ENCODE results near the gene FXYD7.

FXYD7 gene

GRCh38 chr19:35132254-35132653, 10.8 kb upstream of the FXYD7 start (continued):
- TF ChIP-seq ZNF645 (tag by site-specific recombination; IDR thresholded peaks at IDR 0.05): no peak
- TF ChIP-seq ZNF24 (tag by site-specific recombination; IDR thresholded peaks at IDR 0.05): no peak
- TF ChIP-seq ZNF398 (tag by site-specific recombination; IDR thresholded peaks at IDR 0.05): no peak
- TF ChIP-seq GFI1B (tag by site-specific recombination; IDR thresholded peaks at IDR 0.05): no peak
- no peak for TF ChIP-seq HOXD13 (CRISPR knock-in tag; IDR thresholded peaks at IDR 0.05; ENCODE audit: borderline replicate concordance)
- TF ChIP-seq ZNF37A (tag by site-specific recombination; IDR thresholded peaks at IDR 0.05): no peak
- TF ChIP-seq TRIM28 (IDR thresholded peaks at IDR 0.05; ENCODE audit: borderline replicate concordance, low read length): no peak
- TF ChIP-seq ZNF658 (tag by site-specific recombination; IDR thresholded peaks at IDR 0.05): no peak
- no peak for TF ChIP-seq CTCF (tag by site-specific recombination; IDR thresholded peaks at IDR 0.05)
- TF ChIP-seq ZNF560 (tag by site-specific recombination; IDR thresholded peaks at IDR 0.05; ENCODE audit: borderline replicate concordance): no peak
- TF ChIP-seq ZNF707 (tag by site-specific recombination; IDR thresholded peaks at IDR 0.05): no peak
- no peak for TF ChIP-seq MYNN (tag by site-specific recombination; IDR thresholded peaks at IDR 0.05; ENCODE audit: borderline replicate concordance)
- no peak for TF ChIP-seq ZNF792 (tag by site-specific recombination; IDR thresholded peaks at IDR 0.05)
- peak; percentile 44; the same call in 1 of the 2 replicates for TF ChIP-seq ZNF548 (tag by site-specific recombination; IDR thresholded peaks at IDR 0.05)
- TF ChIP-seq ZNF777 (tag by site-specific recombination; IDR thresholded peaks at IDR 0.05; ENCODE audit: borderline replicate concordance): peak; percentile 18; the same call in 1 of the 2 replicates
- TF ChIP-seq ZNF654 (tag by site-specific recombination; IDR thresholded peaks at IDR 0.05; ENCODE audit: low read depth): no peak
- no peak for TF ChIP-seq SP3 (tag by site-specific recombination; IDR thresholded peaks at IDR 0.05)
- no peak for TF ChIP-seq ZNF664 (tag by site-specific recombination; IDR thresholded peaks at IDR 0.05)
- TF ChIP-seq ZNF510 (tag by site-specific recombination; IDR thresholded peaks at IDR 0.05; ENCODE audit: insufficient replicate concordance): no peak
- TF ChIP-seq YY2 (tag by site-specific recombination; IDR thresholded peaks at IDR 0.05): peak; percentile 39; the same call in 1 of the 2 replicates
- no peak for TF ChIP-seq ZNF843 (tag by site-specific recombination; IDR thresholded peaks at IDR 0.05)
- no peak for TF ChIP-seq ZXDB (tag by site-specific recombination; IDR thresholded peaks at IDR 0.05)
- TF ChIP-seq ZNF311 (tag by site-specific recombination; IDR thresholded peaks at IDR 0.05; ENCODE audit: borderline replicate concordance): peak; percentile 81; the same call in 1 of the 2 replicates
- 0 out of 2 replicates have a peak, but pooled peaks have one; percentile 51 for TF ChIP-seq ZNF169 (tag by site-specific recombination; IDR thresholded peaks at IDR 0.05)
- TF ChIP-seq TCF7L2 (IDR thresholded peaks at IDR 0.05; ENCODE audit: borderline replicate concordance, low read depth, low read length): no peak
- TF ChIP-seq ZBTB49 (tag by site-specific recombination; IDR thresholded peaks at IDR 0.05; ENCODE audit: low read depth): no peak
- TF ChIP-seq ZNF561 (tag by site-specific recombination; IDR thresholded peaks at IDR 0.05; ENCODE audit: borderline replicate concordance): no peak
- TF ChIP-seq ZNF248 (tag by site-specific recombination; IDR thresholded peaks at IDR 0.05): no peak
